Left cardiac atrium (tissue), 4 donors: ENCODE data around the gene MIOX. TPM values are rescaled to one million over a fixed set of nuclear protein-coding genes. Genes with fewer than 3 reads are reported as not detected.

ENCODE experiments used
- ATAC-seq, 2 donors: fragments of 200-7000 bp; cut with Tn5 transposase; one replicate each; pipeline ENCODE4 v1.9.1; 2020; ENCODE audit warnings: mild to moderate bottlenecking in 2 of 2, moderate library complexity in 2 of 2
- DNase-seq: peaks from one replicate; pipeline ENCODE4 v3.0.0-alpha.2; 2020
- intact Hi-C, 2 donors: fragments of 100-400 bp; cut with DNase I; formaldehyde crosslinking; loops; one replicate each; pipeline versions ENCODE4 v1.14.1 to v1.15.1; 2022 to 2023
- long read RNA-seq: library from polyadenylated mRNA; unstranded; transcript quantifications from one replicate; pipeline ENCODE4 v2.0.0, GENCODE V29; 2021
- total RNA-seq, 2 donors: library from RNA; stranded (reverse); fragmentation: NEBNext Ultra II Directional; extraction: Animal tissue kit (Norgen Biotek cat#: 25700); gene quantifications; one replicate each; pipeline ENCODE4 v1.2.1, GENCODE V29; 2021
- donor health status: DM: no; HTN: yes; CAD: no.
- donor health status: DM: no; HTN: yes; CAD: no; lungs with severe emphysema.
- donor health status: DM: yes; HTN: yes; CAD: no.
- donor health status: Dilated cardiomyopathy.

The MIOX gene
- not detected for total RNA-seq
- long read RNA-seq: 0 reads

GRCh38 chr22:50486561-50487289 is at the start of gene MIOX:
Gene MIOX, plus strand, starts transcription at chr22:50486859. Its CDS starts 39 bp downstream, at chr22:50486898.
- intact Hi-C loops: no loop called here
- DNase-seq (no peak), ATAC-seq (no peak)

- intact Hi-C loops: no loop called here
- ATAC-seq (no peak), DNase-seq (no peak)
Observed at GRCh38 chr22:50437511-50438304, 49.0 kb upstream of the MIOX start.

- intact Hi-C loops: no loop called here
- no peak for ATAC-seq
- peak; percentile 23 for DNase-seq
Observed at GRCh38 chr22:50438305-50439275, 48.1 kb upstream of the MIOX start.

GRCh38 chr22:50439314-50439870 is 47.3 kb upstream of the MIOX start:
- intact Hi-C loops: no loop called here
- ATAC-seq (no peak), DNase-seq (peak; percentile 23)

- peak; percentile 20 for DNase-seq
- intact Hi-C loops: no loop called here
- ATAC-seq: no peak
Observed at GRCh38 chr22:50439871-50440331, 46.8 kb upstream of the MIOX start.

- intact Hi-C loops: no loop called here
- ATAC-seq: no peak
- DNase-seq: peak; percentile 23
Observed at GRCh38 chr22:50440544-50441249, 46.0 kb upstream of the MIOX start.

- ATAC-seq (no peak), DNase-seq (peak; percentile 29)
Observed at GRCh38 chr22:50441428-50441993, 45.1 kb upstream of the MIOX start.

GRCh38 chr22:50443197-50443596 is 43.5 kb upstream of the MIOX start:
- intact Hi-C loops: no loop called here
- DNase-seq: no peak
- ATAC-seq: no peak

More at GRCh38 chr22:50441428-50441993, 45.1 kb upstream of the MIOX start:
- intact Hi-C loops: no loop called here

- intact Hi-C loops: no loop called here
- ATAC-seq (no peak), DNase-seq (no peak)
Observed at GRCh38 chr22:50443801-50444625, 42.6 kb upstream of the MIOX start.

- intact Hi-C loops: no loop called here
- DNase-seq (no peak), ATAC-seq (no peak)
Observed at GRCh38 chr22:50444663-50445062, 42.0 kb upstream of the MIOX start.

- ATAC-seq (no peak), DNase-seq (peak; percentile 22)
- intact Hi-C loops: no loop called here
Observed at GRCh38 chr22:50445071-50445879, 41.4 kb upstream of the MIOX start.

- ATAC-seq (no peak), DNase-seq (no peak)
- intact Hi-C loops: no loop called here
Observed at GRCh38 chr22:50445880-50446707, 40.6 kb upstream of the MIOX start.

- intact Hi-C loops: no loop called here
- peak in 1 of 2 donors; percentile 3 for ATAC-seq
- no peak for DNase-seq
Observed at GRCh38 chr22:50446708-50447575, 39.7 kb upstream of the MIOX start.
